H1 (cell line): ENCODE results near the gene CENATAC. TPM values are rescaled to one million over a fixed set of nuclear protein-coding genes. Genes with fewer than 3 reads are reported as not detected.

Experiments used
- CTCF ChIA-PET: fragments of 300-600 bp; sonication (Branson Sonifier 250); formaldehyde crosslinking; loops from one replicate; lab custom pipeline; 2021; ENCODE audit not compliant: partially characterized antibody; lab: Charles Lee
- POLR2A ChIA-PET: fragments of 300-600 bp; sonication (Branson Sonifier 250); formaldehyde crosslinking; loops from one replicate; lab custom pipeline; 2021; ENCODE audit warnings: inconsistent platforms; ENCODE audit not compliant: partially characterized antibody; lab: Charles Lee
- DNase-seq, 2 experiments: peaks; one replicate each; pipeline versions ENCODE4 v3.0.0 to v3.0.0-alpha.2; 2010 to 2022; ENCODE audit warnings: low spot score in 2 of 2, low read depth in 1 of 2, mixed read lengths in 1 of 2
- FAIRE-seq: peaks from 2 replicates; lab custom pipeline; 2011; peaks lifted over from hg19 to GRCh38; lab: Jason Lieb, UNC
- H2AFZ ChIP-seq: 2 replicates; pipeline ENCODE4 v1.8.1; 2012; ENCODE audit warnings: low read length, inconsistent platforms
- H2AK5ac ChIP-seq: 2 replicates; pipeline ENCODE4 v1.6.1; 2013; ENCODE audit warnings: low read depth, low read length
- H2BK120ac ChIP-seq: replicated peaks from 2 replicates; pipeline ENCODE3; 2013; ENCODE audit warnings: low read depth, low read length, inconsistent platforms
- H2BK12ac ChIP-seq: 2 replicates; pipeline ENCODE4 v1.6.1; 2013; ENCODE audit warnings: low read depth, low read length
- H2BK15ac ChIP-seq: 2 replicates; pipeline ENCODE4 v1.6.1; 2013; ENCODE audit warnings: low read length
- H2BK20ac ChIP-seq: 2 replicates; pipeline ENCODE4 v1.6.1; 2013; ENCODE audit warnings: low read length
- H2BK5ac ChIP-seq: 2 replicates; pipeline ENCODE4 v1.6.1; 2013; ENCODE audit warnings: low read depth, low read length
- H3K14ac ChIP-seq: 2 replicates; pipeline ENCODE4 v1.6.1; 2013; ENCODE audit warnings: inconsistent platforms; ENCODE audit not compliant: insufficient read length
- H3K18ac ChIP-seq: 2 replicates; pipeline ENCODE4 v1.6.1; 2013; ENCODE audit warnings: low read length; ENCODE audit errors: extremely low read depth
- H3K23ac ChIP-seq: 2 replicates; pipeline ENCODE4 v1.6.1; 2013; ENCODE audit warnings: inconsistent platforms; ENCODE audit not compliant: insufficient read length
- H3K23me2 ChIP-seq: 2 replicates; pipeline ENCODE4 v1.6.1; 2013; ENCODE audit warnings: low read depth, low read length
- H3K27ac ChIP-seq: 2 replicates; pipeline ENCODE4 v1.6.1; 2011; ENCODE audit warnings: low read depth, low read length, inconsistent platforms
- H3K27me3 ChIP-seq, 4 experiments: replicated peaks in 1 of 4; 1 replicate in 1 of 4; 2 replicates in 3 of 4; pipeline versions ENCODE4 v1.6.1 to v1.8.1; 2011 to 2013; ENCODE audit warnings: low read length in 3 of 4, mild to moderate bottlenecking in 3 of 4, inconsistent platforms in 2 of 4, mixed read lengths in 2 of 4, moderate library complexity in 1 of 4; ENCODE audit not compliant: control insufficient read depth in 3 of 4, insufficient read depth in 3 of 4; ENCODE audit errors: extremely low read depth in 1 of 4
- H3K36me3 ChIP-seq, 4 experiments: 2 replicates each; pipeline versions ENCODE4 v1.6.1 to v1.8.1; 2011 to 2013; ENCODE audit warnings: mild to moderate bottlenecking in 4 of 4, low read length in 3 of 4, moderate library complexity in 2 of 4, control low read depth in 1 of 4, inconsistent platforms in 1 of 4; ENCODE audit not compliant: insufficient read depth in 4 of 4, control insufficient read depth in 2 of 4
- H3K4ac ChIP-seq: replicated peaks from 2 replicates; pipeline ENCODE3; 2013; ENCODE audit warnings: low read length, low read depth, mixed read lengths, inconsistent platforms; ENCODE audit not compliant: insufficient read length
- H3K4me1 ChIP-seq, 4 experiments: replicated peaks in 1 of 4; 1 replicate in 1 of 4; 2 replicates in 3 of 4; pipeline versions ENCODE4 v1.6.1 to v1.8.1; 2011 to 2013; ENCODE audit warnings: low read length in 3 of 4, inconsistent platforms in 2 of 4, mixed read lengths in 1 of 4; ENCODE audit not compliant: insufficient read depth in 4 of 4, control insufficient read depth in 3 of 4
- H3K4me2 ChIP-seq, 2 experiments: 2 replicates each; pipeline versions ENCODE4 v1.6.1 to v1.8.1; 2011 to 2013; ENCODE audit warnings: low read depth in 2 of 2, low read length in 2 of 2, control low read depth in 1 of 2, inconsistent platforms in 1 of 2, mild to moderate bottlenecking in 1 of 2; ENCODE audit not compliant: insufficient read depth in 1 of 2
- H3K4me3 ChIP-seq, 4 experiments: fragments of 200-600, 300-600 bp in 1 of 4; sonication (generic), shearing (Covaris generic), sonication (Bioruptor Twin) in 1 of 4; 2 replicates each; pipeline versions ENCODE4 v1.5.1 to v1.8.1; 2011 to 2016; ENCODE audit warnings: low read length in 4 of 4, low read depth in 3 of 4, control low read depth in 2 of 4, inconsistent platforms in 2 of 4, mild to moderate bottlenecking in 2 of 4, mixed read lengths in 1 of 4, moderate library complexity in 1 of 4; ENCODE audit not compliant: insufficient read depth in 2 of 4; ENCODE audit errors: extremely low read depth in 1 of 4
- H3K56ac ChIP-seq: replicated peaks from 2 replicates; pipeline ENCODE3; 2013; ENCODE audit warnings: low read depth, mild to moderate bottlenecking, mixed read lengths, low read length, inconsistent platforms; ENCODE audit not compliant: insufficient read length
- H3K79me1 ChIP-seq: 2 replicates; pipeline ENCODE4 v1.6.1; 2013; ENCODE audit warnings: low read depth, low read length, control low read depth
- H3K79me2 ChIP-seq, 2 experiments: 2 replicates each; pipeline versions ENCODE4 v1.6.1 to v1.8.1; 2012 to 2013; ENCODE audit warnings: low read length in 2 of 2, mild to moderate bottlenecking in 2 of 2, inconsistent platforms in 1 of 2; ENCODE audit not compliant: insufficient read depth in 2 of 2, control insufficient read depth in 1 of 2
- H3K9ac ChIP-seq, 4 experiments: replicated peaks in 1 of 4; 1 replicate in 1 of 4; 2 replicates in 3 of 4; pipeline versions ENCODE4 v1.6.1 to v1.8.1; 2011 to 2013; ENCODE audit warnings: low read depth in 3 of 4, low read length in 3 of 4, control low read depth in 2 of 4, mild to moderate bottlenecking in 2 of 4, moderate library complexity in 2 of 4, inconsistent platforms in 1 of 4; ENCODE audit errors: extremely low read depth in 1 of 4
- H3K9me3 ChIP-seq, 2 experiments: 2 replicates each; pipeline versions ENCODE4 v1.6.1 to v1.8.1; 2012 to 2013; ENCODE audit warnings: mild to moderate bottlenecking in 2 of 2, moderate library complexity in 2 of 2, control low read depth in 1 of 2, inconsistent platforms in 1 of 2, low read depth in 1 of 2, low read length in 1 of 2, mixed read lengths in 1 of 2; ENCODE audit not compliant: insufficient read depth in 2 of 2
- H4K20me1 ChIP-seq, 2 experiments: replicated peaks in 1 of 2; 2 replicates each; pipeline versions ENCODE3 to v1.8.1; 2011 to 2013; ENCODE audit warnings: inconsistent platforms in 2 of 2, low read length in 2 of 2, mild to moderate bottlenecking in 1 of 2; ENCODE audit not compliant: insufficient read depth in 2 of 2, control insufficient read depth in 1 of 2
- H4K5ac ChIP-seq: 2 replicates; pipeline ENCODE4 v1.6.1; 2013; ENCODE audit warnings: low read length, low read depth, mixed read lengths, inconsistent platforms; ENCODE audit not compliant: insufficient read length
- H4K8ac ChIP-seq: 2 replicates; pipeline ENCODE4 v1.8.0; 2013; ENCODE audit warnings: mild to moderate bottlenecking, moderate library complexity, low read length, inconsistent platforms; ENCODE audit not compliant: insufficient read depth; ENCODE audit errors: extremely low read depth
- H4K91ac ChIP-seq: replicated peaks from 2 replicates; pipeline ENCODE3; 2013; ENCODE audit warnings: low read length, mixed read lengths, inconsistent platforms; ENCODE audit not compliant: insufficient read length
- ASH2L ChIP-seq: fragments of 200-600, 300-600 bp; sonication (generic); IDR thresholded peaks from one replicate; pipeline ENCODE4 v1.7.1; 2017; ENCODE audit warnings: low read length
- E2F6 ChIP-seq: IDR thresholded peaks from 2 replicates; pipeline ENCODE4 v1.6.1; 2012; ENCODE audit warnings: inconsistent platforms
- FOSL1 ChIP-seq: IDR thresholded peaks from 2 replicates; pipeline ENCODE4 v1.6.1; 2011; ENCODE audit warnings: mild to moderate bottlenecking, low read depth, low read length, moderate library complexity; ENCODE audit not compliant: insufficient read depth
- KDM1A ChIP-seq: fragments of 200-600, 300-600 bp; sonication (generic); IDR thresholded peaks from 2 replicates; pipeline ENCODE4 v1.7.1; 2016; ENCODE audit warnings: mild to moderate bottlenecking, low read length, borderline replicate concordance
- NRF1 ChIP-seq: IDR thresholded peaks from 2 replicates; pipeline ENCODE4 v1.6.1; 2011; ENCODE audit warnings: mild to moderate bottlenecking, low read depth, low read length, improper control_type of control experiment
- POLR2A ChIP-seq, 2 experiments: IDR thresholded peaks; 1 replicate in 1 of 2; 2 replicates in 1 of 2; pipeline ENCODE4 v1.6.1; 2011; ENCODE audit warnings: low read depth in 2 of 2, low read length in 2 of 2, mild to moderate bottlenecking in 2 of 2; ENCODE audit errors: control extremely low read depth in 1 of 2
- POU5F1 ChIP-seq: IDR thresholded peaks from 2 replicates; pipeline ENCODE4 v1.6.1; 2011; ENCODE audit warnings: low read depth, mild to moderate bottlenecking, low read length, moderate library complexity
- SIRT6 ChIP-seq: IDR thresholded peaks from one replicate; pipeline ENCODE4 v1.7.1; 2012; ENCODE audit warnings: low read length, inconsistent platforms
- SP2 ChIP-seq: IDR thresholded peaks from 2 replicates; pipeline ENCODE4 v1.6.1; 2012; ENCODE audit warnings: mild to moderate bottlenecking, low read length, inconsistent platforms
- SP4 ChIP-seq: IDR thresholded peaks from 2 replicates; pipeline ENCODE4 v1.6.1; 2012; ENCODE audit warnings: low read length, inconsistent platforms
- SRF ChIP-seq: IDR thresholded peaks from 2 replicates; pipeline ENCODE4 v1.6.1; 2011; ENCODE audit warnings: mild to moderate bottlenecking, low read depth, low read length, moderate library complexity
- TCF12 ChIP-seq: IDR thresholded peaks from 2 replicates; pipeline ENCODE4 v1.6.1; 2011; ENCODE audit warnings: low read depth, mild to moderate bottlenecking, low read length
- USF2 ChIP-seq: IDR thresholded peaks from 2 replicates; pipeline ENCODE4 v1.6.1; 2011; ENCODE audit warnings: low read length, improper control_type of control experiment
- WGBS, 2 experiments: shearing (Covaris generic) in 1 of 2; methylation state at CpG; one replicate each; pipeline versions ENCODE4 v1.1.6 to v1.1.7; 2013 to 2015; ENCODE audit warnings: low lambda C conversion rate in 2 of 2, mixed read lengths in 2 of 2, inconsistent platforms in 1 of 2, low coverage in 1 of 2, missing lambda C conversion rate in 1 of 2; ENCODE audit not compliant: insufficient replicate concordance in 2 of 2, insufficient coverage in 1 of 2, insufficient read length in 1 of 2; ENCODE audit errors: extremely low coverage in 1 of 2, missing lambda C conversion rate in 1 of 2; 5-methylcytosine and 5-hydroxymethylcytosine counted together
- polyA plus RNA-seq, 7 experiments: library from polyadenylated mRNA; depleted of rRNA in 3 of 7; stranded (reverse) in 5 of 7; unstranded in 2 of 7; fragments of >200 nt in 5 of 7; fragments of 200-250 nt in 2 of 7; gene quantifications; 1 replicate in 5 of 7; 2 replicates in 1 of 7; 4 replicates in 1 of 7; pipeline versions ENCODE4 v1.2.1 to v1.2.3, GENCODE V29; 2011 to 2013; ENCODE audit warnings: missing spikeins in 2 of 7, mixed read lengths in 2 of 7
- total RNA-seq: library from RNA; stranded (reverse); fragmentation: NEBNext Ultra II Directional; extraction: Animal tissue kit (Norgen Biotek cat#: 25700); gene quantifications from 2 replicates; pipeline ENCODE4 v1.2.1, GENCODE V29; 2021

CENATAC gene
- total and polyA plus RNA-seq, 2 of the 8 experiments (the other 6 are each of a cell fraction or from before 2014, with no cell fraction given), result 22.7 to 36.4 TPM

GRCh38 chr11:119061256-119061655 is 63.3 kb downstream of the CENATAC start:
- H2AFZ ChIP-seq, result no peak overlapping the region
- no peak overlapping the region for H2BK5ac ChIP-seq
- no peak overlapping the region for H2BK12ac ChIP-seq
- no peak overlapping the region for H4K8ac ChIP-seq
- H4K5ac ChIP-seq, result no peak overlapping the region
- H3K23ac ChIP-seq, result no peak overlapping the region
- H3K56ac ChIP-seq, result no peak overlapping the region
- no peak overlapping the region for H3K4me3 ChIP-seq
- ChIA-PET POLR2A (interaction anchor here (1.2 to 2.2 kb wide), 4 partner anchors 20 to 279 kb away, joined by 3 to 7 read pairs (median 4); partner anchors contain the start of genes HMBS, RPS25 and TRAPPC4), CTCF (interaction anchor here (0.6 to 1.4 kb wide), 5 partner anchors 9 to 136 kb away, joined by 3 to 4 read pairs (median 3); no protein-coding TSS in a partner anchor)
- H4K20me1 ChIP-seq, result peaks cover 0 to 1% of the 10 kb centered on the region in 2 experiments
- peaks cover 0 to 2% of the 10 kb centered on the region in 2 experiments; a peak in 2 of 4 replicates for H3K79me2 ChIP-seq
- H3K9me3 ChIP-seq, result no peaks in the 10 kb centered on the region; a peak in 1 of 4 replicates
- no peaks in the 10 kb centered on the region for H3K36me3 ChIP-seq
- no peaks in the 10 kb centered on the region for H3K79me1 ChIP-seq
- no peak for DNase-seq
- no peak overlapping the region for H2BK15ac ChIP-seq
- no peak for FAIRE-seq
- WGBS, 2 experiments, result 78% methylated on average over 1 of the region's 3 CpGs; no CpG with 5 or more reads in 1 of the 2 experiments
- no peak overlapping the region for H3K4me2 ChIP-seq
- H3K14ac ChIP-seq, result no peak overlapping the region
- no peak overlapping the region for H3K4ac ChIP-seq
- no peak for TF ChIP-seq FOSL1
- no peak for TF ChIP-seq SRF
- TF ChIP-seq TCF12, result no peak
- TF ChIP-seq POLR2A (IDR thresholded peaks at IDR 0.05; ENCODE audit: control extremely low read depth in 1 of 2, low read depth in 2 of 2, low read length in 2 of 2), result no peak
- no peak for TF ChIP-seq KDM1A
- TF ChIP-seq NRF1, result no peak
- TF ChIP-seq USF2, result no peak
- no peak for TF ChIP-seq SIRT6
- TF ChIP-seq POU5F1, result no peak
- TF ChIP-seq E2F6, result no peak
- TF ChIP-seq SP4, result no peak
- TF ChIP-seq SP2, result no peak
- no peak for TF ChIP-seq ASH2L
- no peak overlapping the region for H2BK20ac ChIP-seq
- H2AK5ac ChIP-seq, result no peak overlapping the region
- H3K23me2 ChIP-seq, result peaks cover under 1% of the 10 kb centered on the region; the same call in 1 of the 2 replicates
- H4K91ac ChIP-seq, result no peak overlapping the region
- no peak overlapping the region for H3K9ac ChIP-seq
- no peak overlapping the region for H2BK120ac ChIP-seq
- H3K4me1 ChIP-seq, result peaks cover 0 to 3% (median under 1%) of the 10 kb centered on the region in 4 experiments; a peak in 3 of 7 replicates
- no peaks in the 10 kb centered on the region for H3K27me3 ChIP-seq
- H3K27ac ChIP-seq, result no peak overlapping the region
- H3K18ac ChIP-seq, result no peak overlapping the region
